Fibroblast of villous mesenchyme (primary cell): ENCODE measurements around the gene PINLYP. TPM values are rescaled to one million over a fixed set of nuclear protein-coding genes. Genes with fewer than 3 reads are reported as not detected.
A peak's percentile ranks its signal among the peaks of the same experiment; 100 is the strongest.
"Not testable (repeated sequence)": the region's sequence is repeated elsewhere in the genome, so short reads cannot be mapped to it uniquely, and the experiment has no call there.

ENCODE experiments used
- DNase-seq: peaks from one replicate; pipeline ENCODE4 v3.0.0-alpha.2; 2010; ENCODE audit warnings: low read depth
- H3K4me3 ChIP-seq: 2 replicates; pipeline ENCODE4 v1.5.1; 2011; ENCODE audit warnings: low read depth, mild to moderate bottlenecking, low read length
- total RNA-seq: library from RNA; depleted of rRNA; stranded (reverse); fragments of >200 nt; gene quantifications from 2 replicates; pipeline ENCODE4 v1.2.3, GENCODE V29; 2012
- TF ChIP-seq, protein P1 (sequence below): IDR thresholded peaks from 2 replicates; pipeline ENCODE4 v1.5.1; 2012; ENCODE audit warnings: low read depth, mild to moderate bottlenecking, low read length; ENCODE audit not compliant: insufficient read depth

Gene PINLYP
- total RNA-seq, 1 donor = 3.5 TPM

DNA sequence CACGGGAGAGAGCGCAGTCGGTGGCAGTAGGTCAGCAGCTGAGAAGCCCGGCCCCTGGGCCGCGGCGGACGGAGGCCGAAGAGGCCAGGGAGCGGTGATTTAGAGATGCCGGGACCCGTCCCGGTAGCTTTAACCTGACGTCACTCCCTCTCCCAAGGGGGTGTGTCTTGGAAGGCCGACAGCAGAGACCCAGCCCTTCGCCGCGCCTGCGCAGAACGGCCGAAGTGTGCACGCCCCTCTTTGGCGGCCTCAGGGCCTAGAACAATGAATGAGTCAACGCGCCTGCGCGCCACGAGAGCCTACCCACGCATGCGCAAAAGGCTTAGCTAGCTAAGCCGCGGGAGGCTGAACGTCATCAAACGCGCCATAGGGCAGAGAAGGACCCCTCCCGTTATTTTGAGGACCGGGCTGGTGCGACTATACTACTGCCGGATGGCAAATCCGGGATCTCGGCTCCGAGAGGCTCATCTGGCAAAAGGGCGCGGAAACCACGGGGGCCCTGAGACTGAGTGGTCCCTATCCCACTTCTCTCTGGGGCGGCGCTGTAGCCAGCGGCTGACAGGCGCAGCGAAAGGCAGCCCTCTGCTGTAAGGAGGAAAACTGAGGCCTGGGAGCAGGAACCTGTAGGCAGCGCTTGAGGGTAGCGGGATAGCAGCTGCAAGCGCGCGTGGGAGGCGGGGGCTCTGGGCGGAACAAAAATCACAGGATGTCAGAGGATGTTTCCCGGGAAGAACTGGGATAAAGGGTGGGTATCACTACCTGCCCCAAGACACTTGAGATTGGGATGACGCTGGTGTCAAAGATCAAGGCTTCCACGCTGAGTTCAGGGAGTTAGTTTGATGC is 20.6 kb downstream of the PINLYP start, which contains the start of the genes IRGQ and ZNF576:
Gene IRGQ, minus strand, starts transcription at position 136 of the 843 bp plus-strand sequence. CDS start 796 bp downstream, outside the sequence.
Gene ZNF576, plus strand, starts transcription at position 597 of the 843 bp plus-strand sequence. CDS start 514 bp downstream, outside the sequence.
- peak within 1 kb of the TSS; percentile 87 for H3K4me3 ChIP-seq
- DNase-seq = peak; percentile 100
- TF ChIP-seq, protein P1, sequence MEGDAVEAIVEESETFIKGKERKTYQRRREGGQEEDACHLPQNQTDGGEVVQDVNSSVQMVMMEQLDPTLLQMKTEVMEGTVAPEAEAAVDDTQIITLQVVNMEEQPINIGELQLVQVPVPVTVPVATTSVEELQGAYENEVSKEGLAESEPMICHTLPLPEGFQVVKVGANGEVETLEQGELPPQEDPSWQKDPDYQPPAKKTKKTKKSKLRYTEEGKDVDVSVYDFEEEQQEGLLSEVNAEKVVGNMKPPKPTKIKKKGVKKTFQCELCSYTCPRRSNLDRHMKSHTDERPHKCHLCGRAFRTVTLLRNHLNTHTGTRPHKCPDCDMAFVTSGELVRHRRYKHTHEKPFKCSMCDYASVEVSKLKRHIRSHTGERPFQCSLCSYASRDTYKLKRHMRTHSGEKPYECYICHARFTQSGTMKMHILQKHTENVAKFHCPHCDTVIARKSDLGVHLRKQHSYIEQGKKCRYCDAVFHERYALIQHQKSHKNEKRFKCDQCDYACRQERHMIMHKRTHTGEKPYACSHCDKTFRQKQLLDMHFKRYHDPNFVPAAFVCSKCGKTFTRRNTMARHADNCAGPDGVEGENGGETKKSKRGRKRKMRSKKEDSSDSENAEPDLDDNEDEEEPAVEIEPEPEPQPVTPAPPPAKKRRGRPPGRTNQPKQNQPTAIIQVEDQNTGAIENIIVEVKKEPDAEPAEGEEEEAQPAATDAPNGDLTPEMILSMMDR = no peak

GRCh38 chr19:43596842-43597461 is 21.4 kb downstream of the PINLYP start:
- TF ChIP-seq, protein P1 = no peak
- H3K4me3 ChIP-seq = peak overlapping the region; percentile 87
- no peak for DNase-seq

DNA sequence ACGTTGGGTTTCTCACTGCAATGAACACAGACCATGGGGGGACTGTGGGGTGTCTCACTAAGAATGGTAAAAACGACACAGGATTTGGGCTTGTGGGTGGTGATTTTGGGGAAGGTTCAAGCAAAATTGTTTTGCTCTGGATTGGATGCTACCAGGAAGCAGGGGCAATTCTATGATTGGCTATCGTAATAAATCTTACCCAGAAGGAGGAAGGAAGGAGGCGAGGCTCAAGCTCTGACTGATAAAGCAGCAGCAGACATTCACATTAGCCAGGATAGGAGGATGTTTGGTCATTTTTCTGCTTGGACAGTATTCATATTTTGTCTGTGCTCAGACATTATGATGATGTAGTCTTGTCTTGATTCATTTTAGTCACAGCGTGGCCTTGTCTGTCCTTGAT is 22.3 kb downstream of the PINLYP start:
- DNase-seq = no peak
- TF ChIP-seq, protein P1 = no peak
- H3K4me3 ChIP-seq = no peak overlapping the region

DNA sequence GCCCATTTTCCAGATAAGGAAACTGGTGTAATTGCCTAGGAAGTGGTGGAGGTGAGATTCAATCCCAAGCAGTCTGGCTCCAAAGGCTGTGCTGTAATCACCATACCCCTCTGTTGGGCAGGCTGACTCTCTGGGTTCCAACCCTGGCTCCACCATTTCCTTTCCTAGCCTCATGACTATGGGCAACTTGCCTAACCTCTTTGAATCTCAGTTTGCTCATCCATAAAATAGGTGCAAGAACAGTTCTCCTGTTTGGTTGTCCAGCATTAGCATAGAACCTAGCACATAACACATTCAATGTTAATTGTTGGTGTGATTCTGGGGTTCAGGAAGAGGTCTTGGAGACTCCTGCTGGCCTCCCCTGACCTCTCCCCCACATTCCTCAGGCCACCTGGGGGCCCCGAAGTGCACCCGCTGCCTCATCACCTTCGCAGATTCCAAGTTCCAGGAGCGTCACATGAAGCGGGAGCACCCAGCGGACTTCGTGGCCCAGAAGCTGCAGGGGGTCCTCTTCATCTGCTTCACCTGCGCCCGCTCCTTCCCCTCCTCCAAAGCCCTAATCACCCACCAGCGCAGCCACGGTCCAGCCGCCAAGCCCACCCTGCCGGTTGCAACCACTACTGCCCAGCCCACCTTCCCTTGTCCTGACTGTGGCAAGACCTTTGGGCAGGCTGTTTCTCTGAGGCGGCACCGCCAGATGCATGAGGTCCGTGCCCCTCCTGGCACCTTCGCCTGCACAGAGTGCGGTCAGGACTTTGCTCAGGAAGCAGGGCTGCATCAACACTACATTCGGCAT is 23.0 kb downstream of the PINLYP start:
- H3K4me3 ChIP-seq = no peak overlapping the region
- no peak for DNase-seq
- TF ChIP-seq, protein P1 = no peak

DNA sequence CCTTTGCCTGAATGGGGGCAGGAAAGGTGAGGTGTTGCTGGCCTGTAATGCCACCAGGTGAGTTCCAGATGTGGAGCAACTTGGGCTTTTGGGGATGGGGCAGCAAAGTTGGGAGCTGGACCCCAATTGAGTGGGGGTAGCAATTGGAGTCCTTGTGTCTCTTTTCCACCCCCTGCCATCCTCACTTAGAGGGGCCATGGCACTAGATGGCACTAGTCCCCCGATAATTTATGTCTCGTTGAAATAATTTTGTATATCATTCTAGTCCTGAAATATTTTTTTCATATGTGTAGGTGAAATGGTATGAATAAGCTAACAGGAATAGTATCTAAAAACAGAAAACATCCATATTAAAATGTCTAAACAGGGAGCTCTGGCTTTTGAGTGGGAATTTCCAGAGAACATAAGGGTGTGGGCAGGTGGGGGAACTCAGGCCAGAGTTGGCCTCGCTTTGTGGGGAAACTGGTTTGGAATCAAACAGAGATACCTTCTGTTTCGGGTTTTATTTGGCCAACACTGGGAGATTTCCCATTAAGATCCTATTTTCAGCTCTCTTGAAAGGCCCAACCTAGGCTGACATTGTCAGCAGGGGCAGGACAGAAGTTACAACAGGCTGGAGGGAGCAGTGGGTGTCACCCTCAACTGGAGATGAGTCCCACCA is 24.2 kb downstream of the PINLYP start:
- no peak for DNase-seq
- TF ChIP-seq, protein P1 = no peak

DNA sequence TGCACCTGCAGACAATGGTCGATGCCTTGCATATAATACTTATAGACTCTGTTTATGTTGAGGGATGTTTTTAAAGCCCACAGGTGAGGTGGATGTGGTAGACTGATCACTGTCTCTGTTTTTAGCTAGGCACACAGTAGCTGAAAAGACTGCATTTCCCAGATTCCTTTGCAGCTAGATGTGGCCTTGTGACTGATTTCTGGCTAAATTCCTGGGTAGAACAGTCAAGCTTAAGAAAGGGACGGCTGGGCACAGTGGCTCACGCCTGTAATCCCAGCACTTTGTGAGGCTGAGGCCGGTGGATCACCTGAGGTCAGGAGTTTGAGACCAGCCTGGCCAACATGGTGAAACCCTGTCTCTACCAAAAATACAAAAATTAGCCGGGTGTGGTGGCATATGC is 24.7 kb downstream of the PINLYP start:
- DNase-seq, H3K4me3 ChIP-seq: not testable (repeated sequence)

More for the DNA sequence above, 24.2 kb downstream of the PINLYP start:
- H3K4me3 ChIP-seq = no peak overlapping the region
